ENCODE measurements around the gene KASH5. TPM values are rescaled to one million over a fixed set of nuclear protein-coding genes. Genes with fewer than 3 reads are reported as not detected.

Gene KASH5
- total and polyA plus RNA-seq, 2 of the 13 experiments (the other 11 are each of a cell fraction or from before 2014, with no cell fraction given) = not detected

DNA sequence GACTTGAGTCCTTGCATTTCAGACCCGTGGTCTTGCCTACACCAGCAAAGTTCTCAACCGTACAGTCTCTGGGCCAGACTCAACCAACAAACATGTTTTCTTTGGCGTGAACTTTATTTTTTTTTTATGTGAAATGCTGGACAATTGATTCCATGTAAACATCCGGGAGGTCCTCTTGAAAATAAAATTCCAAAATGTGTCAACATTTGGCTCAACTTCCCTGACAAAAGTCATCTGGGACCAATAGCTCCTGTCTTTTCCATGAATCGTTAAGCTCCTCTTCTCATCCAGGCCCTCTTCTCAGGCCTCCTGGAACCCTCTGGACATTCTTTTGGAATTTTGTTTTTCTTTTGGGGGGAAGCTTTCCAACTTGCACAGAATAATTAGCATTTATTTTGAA lies 67.7 kb downstream of the KASH5 start:
- DNase-seq (ENCODE audit: low spot score) = no peak
- Histone ChIP-seq H3K27me3 (ENCODE audit: control insufficient read depth in 1 of 2, insufficient read depth in 2 of 2, low read length in 2 of 2) (no peaks in the 10 kb centered on the region; a peak in 1 of 5 replicates), H3K36me3 (replicated peaks in 1 of 2; ENCODE audit: control insufficient read depth in 1 of 2, insufficient read depth in 2 of 2, low read length in 2 of 2) (peaks cover 0 to 1% of the 10 kb centered on the region in 2 experiments; a peak in 1 of 5 replicates), H3K4me3 (replicated peaks in 1 of 3; ENCODE audit: insufficient read depth in 1 of 3, low read depth in 2 of 3, low read length in 3 of 3) (no peak overlapping the region), H2AFZ (ENCODE audit: low read length) (no peak overlapping the region), H3K27ac (ENCODE audit: extremely low read length, insufficient read depth, low read length) (no peak overlapping the region), H3K9me3 (ENCODE audit: low read length) (no peaks in the 10 kb centered on the region), H3K4me2 (ENCODE audit: low read depth, low read length) (no peak overlapping the region), H3K9ac (ENCODE audit: insufficient read depth, low read depth, low read length) (no peak overlapping the region), H3K4me1 (ENCODE audit: insufficient read depth, low read length) (peaks cover 18% of the 10 kb centered on the region), H4K20me1 (ENCODE audit: insufficient read depth, low read length) (no peaks in the 10 kb centered on the region), H3K79me2 (ENCODE audit: insufficient read depth, low read length) (peaks cover 20% of the 10 kb centered on the region)
- BruUV-seq (replicated peaks) = no TSS peak
- TF ChIP-seq CHCHD3 (CRISPR knock-in tag; IDR thresholded peaks at IDR 0.05) = no peak
- no peak for TF ChIP-seq RARA (CRISPR knock-in tag; IDR thresholded peaks at IDR 0.05)
- TF ChIP-seq, protein P1, sequence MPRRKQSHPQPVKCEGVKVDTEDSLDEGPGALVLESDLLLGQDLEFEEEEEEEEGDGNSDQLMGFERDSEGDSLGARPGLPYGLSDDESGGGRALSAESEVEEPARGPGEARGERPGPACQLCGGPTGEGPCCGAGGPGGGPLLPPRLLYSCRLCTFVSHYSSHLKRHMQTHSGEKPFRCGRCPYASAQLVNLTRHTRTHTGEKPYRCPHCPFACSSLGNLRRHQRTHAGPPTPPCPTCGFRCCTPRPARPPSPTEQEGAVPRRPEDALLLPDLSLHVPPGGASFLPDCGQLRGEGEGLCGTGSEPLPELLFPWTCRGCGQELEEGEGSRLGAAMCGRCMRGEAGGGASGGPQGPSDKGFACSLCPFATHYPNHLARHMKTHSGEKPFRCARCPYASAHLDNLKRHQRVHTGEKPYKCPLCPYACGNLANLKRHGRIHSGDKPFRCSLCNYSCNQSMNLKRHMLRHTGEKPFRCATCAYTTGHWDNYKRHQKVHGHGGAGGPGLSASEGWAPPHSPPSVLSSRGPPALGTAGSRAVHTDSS (CRISPR knock-in tag; conservative IDR thresholded peaks at IDR 0.05) = no peak
- TF ChIP-seq ZKSCAN1 (IDR thresholded peaks at IDR 0.05; ENCODE audit: low read length) = no peak
- TF ChIP-seq ZNF24 (IDR thresholded peaks at IDR 0.05) = no peak
- ChIA-PET CTCF (ENCODE audit: low intra/inter-chr PET ratio, low total read pairs) (no interaction called here), POLR2A (interaction anchor here (2.5 to 3.1 kb wide), 2 partner anchors 21 to 185 kb away, joined by 8 to 24 read pairs; partner anchors contain the start of gene RRAS)
- intact Hi-C loops (cut with micrococcal nuclease; ENCODE audit: unreplicated experiment) (no loop called here), in situ Hi-C loops (cut with HindIII; ENCODE audit: extremely low pct_ligation_motif_present, low pct_unique_long_range_greater_than_20kb) (no loop called here)
- no peak for FAIRE-seq
- WGBS (ENCODE audit: low lambda C conversion rate) = 92% methylated on average over 5 of the region's 5 CpGs
- no peak for ATAC-seq

DNA sequence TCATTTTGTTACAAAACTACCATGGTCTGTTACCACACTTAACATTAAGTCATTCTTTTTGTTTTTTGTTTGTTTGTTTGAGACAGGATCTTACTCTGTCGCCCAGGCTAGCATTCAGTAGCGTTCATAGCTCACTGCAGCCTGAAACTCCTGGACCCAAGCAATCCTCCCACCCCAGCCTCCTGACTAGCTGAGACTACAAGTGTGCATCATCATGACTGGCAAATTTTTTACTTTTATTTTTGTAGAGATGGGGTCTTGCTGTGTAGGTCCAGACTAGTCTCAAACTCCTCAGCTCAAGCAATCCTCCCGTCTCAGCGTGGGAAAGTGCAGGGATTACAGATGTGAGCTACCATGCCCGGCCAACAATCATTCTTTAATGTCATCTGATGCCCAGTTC lies 68.3 kb downstream of the KASH5 start:
- Histone ChIP-seq H3K27ac (ENCODE audit: extremely low read length, insufficient read depth, low read length) (no peak overlapping the region), H3K4me3 (replicated peaks in 1 of 3; ENCODE audit: insufficient read depth in 1 of 3, low read depth in 2 of 3, low read length in 3 of 3) (no peak overlapping the region), H3K79me2 (ENCODE audit: insufficient read depth, low read length) (peaks cover 16% of the 10 kb centered on the region), H3K36me3 (replicated peaks in 1 of 2; ENCODE audit: control insufficient read depth in 1 of 2, insufficient read depth in 2 of 2, low read length in 2 of 2) (peaks cover 0 to 1% of the 10 kb centered on the region in 2 experiments; a peak in 1 of 5 replicates), H3K27me3 (ENCODE audit: control insufficient read depth in 1 of 2, insufficient read depth in 2 of 2, low read length in 2 of 2) (no peaks in the 10 kb centered on the region; a peak in 1 of 5 replicates), H4K20me1 (ENCODE audit: insufficient read depth, low read length) (no peaks in the 10 kb centered on the region), H3K4me2 (ENCODE audit: low read depth, low read length) (no peak overlapping the region), H3K9ac (ENCODE audit: insufficient read depth, low read depth, low read length) (no peak overlapping the region), H3K9me3 (ENCODE audit: low read length) (no peaks in the 10 kb centered on the region), H2AFZ (ENCODE audit: low read length) (no peak overlapping the region), H3K4me1 (ENCODE audit: insufficient read depth, low read length) (peaks cover 18% of the 10 kb centered on the region)
- intact Hi-C loops (cut with micrococcal nuclease; ENCODE audit: unreplicated experiment) = no loop called here
- DNase-seq (ENCODE audit: low spot score) (no peak), FAIRE-seq (no peak), ATAC-seq (no peak)
- in situ Hi-C loops (cut with HindIII; ENCODE audit: extremely low pct_ligation_motif_present, low pct_unique_long_range_greater_than_20kb) = no loop called here
- peak; percentile 62 for TF ChIP-seq NFE2L2 (IDR thresholded peaks at IDR 0.05; ENCODE audit: low read length)
- no peak for TF ChIP-seq ZNF562 (CRISPR knock-in tag; IDR thresholded peaks at IDR 0.05; ENCODE audit: borderline replicate concordance)
- POLR2A ChIA-PET = interaction anchor here (2.5 kb wide), 1 partner anchor 184 kb away, joined by 8 read pairs; the partner anchor contains the start of gene RRAS
- 92% methylated on average over 5 of the region's 5 CpGs for WGBS (ENCODE audit: low lambda C conversion rate)
- BruUV-seq (replicated peaks) = no TSS peak
- CTCF ChIA-PET (ENCODE audit: low intra/inter-chr PET ratio, low total read pairs) = no interaction called here

Measured in HepG2 (cell line).